Adrenal gland (tissue), 12 donors: ENCODE results near the gene GCSAM. TPM values are rescaled to one million over a fixed set of nuclear protein-coding genes. Genes with fewer than 3 reads are reported as not detected.

ENCODE experiments used
- DNase-seq, 7 donors: peaks; one replicate each; pipeline ENCODE4 v3.0.0-alpha.2; 2019 to 2020
- H3K27ac ChIP-seq, 5 donors: fragments of 200-600 bp; sonication (generic) in 4 of 5; 1 replicate in 3 of 5; 2 replicates in 2 of 5; pipeline versions ENCODE4 v1.5.1 to v1.8.0; 2016 to 2020; ENCODE audit warnings: mild to moderate bottlenecking in 1 of 5
- H3K27me3 ChIP-seq: fragments of 200-600 bp; 2 replicates; pipeline ENCODE4 v1.8.0; 2021
- H3K36me3 ChIP-seq, 2 donors: fragments of 200-600 bp; replicated peaks in 1 of 2; 1 replicate in 1 of 2; 2 replicates in 1 of 2; pipeline versions ENCODE4 v1.5.1 to v1.8.0; 2018 to 2022
- H3K4me1 ChIP-seq, 2 donors: fragments of 200-600 bp; replicated peaks in 1 of 2; 1 replicate in 1 of 2; 2 replicates in 1 of 2; pipeline versions ENCODE4 v1.5.1 to v1.8.0; 2018 to 2021
- H3K4me3 ChIP-seq, 4 donors: fragments of 200-600 bp; sonication (generic) in 3 of 4; one replicate each; pipeline ENCODE4 v1.5.1; 2016 to 2018
- H3K9me3 ChIP-seq, 3 donors: fragments of 200-600 bp; sonication (generic) in 1 of 3; replicated peaks in 1 of 3; 1 replicate in 2 of 3; 2 replicates in 1 of 3; pipeline versions ENCODE4 v1.5.1 to v1.8.0; 2016 to 2021
- CTCF ChIP-seq, 6 experiments: fragments of 450-650 bp in 4 of 6; fragments of 200-600 bp in 2 of 6; sonication (generic) in 1 of 6; IDR thresholded peaks; 1 replicate in 5 of 6; 2 replicates in 1 of 6; pipeline versions ENCODE4 v1.5.1 to v1.8.0; 2016 to 2021; ENCODE audit warnings: antibody characterized with exemption in 6 of 6, mild to moderate bottlenecking in 2 of 6, moderate library complexity in 1 of 6
- POLR2A ChIP-seq, 2 donors: fragments of 450-650 bp; IDR thresholded peaks; one replicate each; pipeline ENCODE4 v1.6.1; 2017; ENCODE audit warnings: antibody characterized with exemption in 2 of 2, mild to moderate bottlenecking in 2 of 2, moderate library complexity in 1 of 2
- WGBS, 4 donors: extraction: QIAGEN DNeasy Blood & Tissue Kit in 2 of 4; methylation state at CpG; one replicate each; pipeline versions ENCODE4 v1.1.5 to v1.1.7; 2013 to 2017; 5-methylcytosine and 5-hydroxymethylcytosine counted together
- intact Hi-C, 2 donors: fragments of 100-400 bp; cut with DNase I; formaldehyde crosslinking; loops; one replicate each; pipeline versions ENCODE4 v1.14.1 to v1.15.0; 2022 to 2023
- polyA plus RNA-seq, 3 donors: library from polyadenylated mRNA; stranded (reverse); fragments of 200-250 nt in 2 of 3; fragments of 350-450 nt in 1 of 3; fragmentation: Illumina TruSeq in 1 of 3; extraction: RNeasy Lipid Tissue Mini Kit (QIAGEN cat#74804) in 1 of 3; gene quantifications; one replicate each; pipeline ENCODE4 v1.2.3, GENCODE V29; 2013 to 2014
- total RNA-seq, 9 donors: library from RNA; depleted of rRNA in 4 of 9; stranded (reverse); fragments of >200 nt in 4 of 9; fragments of 120-200 nt in 1 of 9; fragmentation: NEBNext Ultra II Directional in 1 of 9; extraction: Animal tissue kit (Norgen Biotek cat#: 25700) in 1 of 9; gene quantifications; one replicate each; pipeline versions ENCODE4 v1.1.0 to v1.2.4, GENCODE V29; 2013 to 2023
- donor health status: healthy with polysubstance abuse.
- donor health status: Bipolar disorder and iron deficiency.
- donor health status: DM: yes; HTN: yes; CAD: no.
- donor health status: DM: no; HTN: no; CAD: no.
- donor health status: DM: no; HTN: no; CAD: no.
- donor health status: DM: yes; HTN: yes; CAD: no.

The GCSAM gene
- total and polyA plus RNA-seq, 12 donors = 0.07 to 1.8 (median 0.26) TPM; not detected in 5

- no peak overlapping the region for H3K4me3 ChIP-seq
- no peaks in the 10 kb centered on the region for H3K27me3 ChIP-seq
- H3K9me3 ChIP-seq = no peaks in the 10 kb centered on the region
- H3K27ac ChIP-seq = no peak overlapping the region
- H3K4me1 ChIP-seq = no peaks in the 10 kb centered on the region
- intact Hi-C loops = no loop called here
- DNase-seq = no peak
- no peaks in the 10 kb centered on the region for H3K36me3 ChIP-seq
- TF ChIP-seq POLR2A (IDR thresholded peaks at IDR 0.05) (no peak), CTCF (IDR thresholded peaks at IDR 0.05) (no peak)
- 91 to 96% (median 93%) methylated on average over 1 of the region's 1 CpG for WGBS, 4 donors
These were observed 10.2 kb upstream of the GCSAM start for GRCh38 chr3:112143251-112143650.

GRCh38 chr3:112141293-112141692, 8.2 kb upstream of the GCSAM start:
- Histone ChIP-seq H3K27ac (no peak overlapping the region), H3K27me3 (no peaks in the 10 kb centered on the region), H3K4me3 (no peak overlapping the region), H3K9me3 (no peaks in the 10 kb centered on the region), H3K36me3 (no peaks in the 10 kb centered on the region), H3K4me1 (no peaks in the 10 kb centered on the region)
- no peak for DNase-seq
- WGBS, 4 donors = 52 to 90% (median 84%) methylated on average over 2 of the region's 2 CpGs
- intact Hi-C loops = no loop called here
- TF ChIP-seq POLR2A (IDR thresholded peaks at IDR 0.05) (no peak), CTCF (IDR thresholded peaks at IDR 0.05) (no peak)

GRCh38 chr3:112140584-112140983, 7.5 kb upstream of the GCSAM start:
- intact Hi-C loops = no loop called here
- Histone ChIP-seq H3K27ac (no peak overlapping the region), H3K27me3 (no peaks in the 10 kb centered on the region), H3K4me1 (no peaks in the 10 kb centered on the region), H3K4me3 (no peak overlapping the region), H3K36me3 (no peaks in the 10 kb centered on the region), H3K9me3 (no peaks in the 10 kb centered on the region)
- TF ChIP-seq CTCF (IDR thresholded peaks at IDR 0.05) = no peak
- no peak for TF ChIP-seq POLR2A (IDR thresholded peaks at IDR 0.05)
- no peak for DNase-seq
- WGBS, 4 donors = 75 to 91% (median 85%) methylated on average over 1 of the region's 1 CpG

GRCh38 chr3:112138219-112138969, 5.3 kb upstream of the GCSAM start:
- intact Hi-C loops = no loop called here
- Histone ChIP-seq H3K4me1 (no peaks in the 10 kb centered on the region), H3K27ac (no peak overlapping the region), H3K9me3 (no peaks in the 10 kb centered on the region), H3K27me3 (no peaks in the 10 kb centered on the region), H3K4me3 (no peak overlapping the region), H3K36me3 (no peaks in the 10 kb centered on the region)
- TF ChIP-seq CTCF (IDR thresholded peaks at IDR 0.05) = no peak
- no peak for TF ChIP-seq POLR2A (IDR thresholded peaks at IDR 0.05)
- WGBS, 4 donors = 23 to 53% (median 44%) methylated on average over 1 of the region's 1 CpG
- DNase-seq = no peak
